OCI-LY7 (cell line): ENCODE results near the gene ACTN1.

Source experiments
- EZH2phosphoT487 ChIP-seq: fragments of 200-600 bp; sonication (generic); IDR thresholded peaks from 2 replicates; pipeline ENCODE4 v1.6.1; 2018; ENCODE audit warnings: low read depth, borderline replicate concordance, mild to moderate bottlenecking, mixed run types, antibody characterized with exemption, low read length, moderate library complexity, mixed read lengths
- TF ChIP-seq, protein P1 (sequence below): fragments of 200-600 bp; sonication (generic); conservative IDR thresholded peaks from 2 replicates; pipeline ENCODE4 v1.5.1; 2014; ENCODE audit warnings: mild to moderate bottlenecking, antibody characterized with exemption, low read length, moderate library complexity, mixed read lengths

DNA sequence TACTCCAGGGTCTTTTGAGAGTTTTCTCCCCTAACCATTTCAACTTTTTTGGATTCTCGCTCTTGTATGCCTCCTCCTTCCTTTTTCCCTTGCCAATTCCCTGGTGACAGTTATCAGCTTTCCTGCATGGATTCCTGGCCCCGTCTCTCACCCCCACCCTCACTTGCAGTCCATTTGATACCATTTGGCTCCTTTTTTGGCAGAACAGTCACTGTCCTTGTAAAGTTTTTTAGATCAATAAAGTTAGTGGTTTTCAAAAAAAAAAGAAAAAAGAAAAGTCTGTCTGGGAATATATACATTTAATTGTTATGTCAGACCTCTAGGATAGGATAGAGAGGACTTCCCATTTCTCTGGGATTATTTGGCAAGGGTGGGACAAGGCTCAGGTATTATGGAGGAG, 42.1 kb downstream of the ACTN1 start:
- TF ChIP-seq, protein P1, sequence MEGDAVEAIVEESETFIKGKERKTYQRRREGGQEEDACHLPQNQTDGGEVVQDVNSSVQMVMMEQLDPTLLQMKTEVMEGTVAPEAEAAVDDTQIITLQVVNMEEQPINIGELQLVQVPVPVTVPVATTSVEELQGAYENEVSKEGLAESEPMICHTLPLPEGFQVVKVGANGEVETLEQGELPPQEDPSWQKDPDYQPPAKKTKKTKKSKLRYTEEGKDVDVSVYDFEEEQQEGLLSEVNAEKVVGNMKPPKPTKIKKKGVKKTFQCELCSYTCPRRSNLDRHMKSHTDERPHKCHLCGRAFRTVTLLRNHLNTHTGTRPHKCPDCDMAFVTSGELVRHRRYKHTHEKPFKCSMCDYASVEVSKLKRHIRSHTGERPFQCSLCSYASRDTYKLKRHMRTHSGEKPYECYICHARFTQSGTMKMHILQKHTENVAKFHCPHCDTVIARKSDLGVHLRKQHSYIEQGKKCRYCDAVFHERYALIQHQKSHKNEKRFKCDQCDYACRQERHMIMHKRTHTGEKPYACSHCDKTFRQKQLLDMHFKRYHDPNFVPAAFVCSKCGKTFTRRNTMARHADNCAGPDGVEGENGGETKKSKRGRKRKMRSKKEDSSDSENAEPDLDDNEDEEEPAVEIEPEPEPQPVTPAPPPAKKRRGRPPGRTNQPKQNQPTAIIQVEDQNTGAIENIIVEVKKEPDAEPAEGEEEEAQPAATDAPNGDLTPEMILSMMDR: no peak
- TF ChIP-seq EZH2phosphoT487: no peak
